GM18502 (cell line): ENCODE data around the gene PTPN14.
A peak's percentile ranks its signal among the peaks of the same experiment; 100 is the strongest.

ENCODE experiments used
- ATAC-seq: cut with Tn5 transposase; IDR thresholded peaks from one replicate; pipeline ENCODE4 v1.9.1; 2021; ENCODE audit warnings: mild to moderate bottlenecking; ENCODE audit not compliant: unreplicated experiment, poor library complexity

The PTPN14 gene

GRCh38 chr1:214352838-214353237 lies 198.6 kb downstream of the PTPN14 start:
- ATAC-seq: no peak

- ATAC-seq: no peak
Measured at GRCh38 chr1:214351551-214352277, 199.7 kb downstream of the PTPN14 start.

GRCh38 chr1:214349781-214350180 lies 201.6 kb downstream of the PTPN14 start:
- ATAC-seq: no peak

GRCh38 chr1:214349008-214349407 lies 202.4 kb downstream of the PTPN14 start:
- no peak for ATAC-seq

GRCh38 chr1:214344897-214345296 lies 206.5 kb downstream of the PTPN14 start:
- no peak for ATAC-seq

- ATAC-seq: no peak
Measured at GRCh38 chr1:214342525-214342924, 208.9 kb downstream of the PTPN14 start.

- no peak for ATAC-seq
Measured at GRCh38 chr1:214341932-214342331, 209.5 kb downstream of the PTPN14 start.

GRCh38 chr1:214341459-214341858 lies 209.9 kb downstream of the PTPN14 start:
- ATAC-seq: no peak

- no peak for ATAC-seq
Measured at GRCh38 chr1:214338212-214338611, 213.2 kb downstream of the PTPN14 start.

GRCh38 chr1:214337511-214337910 lies 213.9 kb downstream of the PTPN14 start:
- ATAC-seq: no peak

GRCh38 chr1:214337015-214337414 lies 214.4 kb downstream of the PTPN14 start:
- no peak for ATAC-seq

GRCh38 chr1:214335567-214335966 lies 215.8 kb downstream of the PTPN14 start:
- ATAC-seq: no peak

- no peak for ATAC-seq
Measured at GRCh38 chr1:214332946-214333798, 218.2 kb downstream of the PTPN14 start.

GRCh38 chr1:214331827-214332423 lies 219.5 kb downstream of the PTPN14 start:
- peak; percentile 59 for ATAC-seq

- ATAC-seq: no peak
Measured at GRCh38 chr1:214331180-214331579, 220.2 kb downstream of the PTPN14 start.

GRCh38 chr1:214330715-214331114 lies 220.7 kb downstream of the PTPN14 start:
- ATAC-seq: no peak

GRCh38 chr1:214330222-214330621 lies 221.2 kb downstream of the PTPN14 start:
- no peak for ATAC-seq

- ATAC-seq: no peak
Measured at GRCh38 chr1:214329470-214330220, 221.8 kb downstream of the PTPN14 start.

- ATAC-seq: peak; percentile 92
Measured at GRCh38 chr1:214328770-214329469, 222.5 kb downstream of the PTPN14 start.

- ATAC-seq: no peak
Measured at GRCh38 chr1:214327514-214327913, 223.9 kb downstream of the PTPN14 start.
